Fibroblast of skin of abdomen (primary cell): ENCODE measurements around the gene AR.
A peak's percentile ranks its signal among the peaks of the same experiment; 100 is the strongest.
"Not testable (repeated sequence)": the region's sequence is repeated elsewhere in the genome, so short reads cannot be mapped to it uniquely, and the experiment has no call there.

ENCODE experiments used
- DNase-seq: peaks from one replicate; pipeline ENCODE4 v3.0.0-alpha.2; 2013

AR gene

DNA sequence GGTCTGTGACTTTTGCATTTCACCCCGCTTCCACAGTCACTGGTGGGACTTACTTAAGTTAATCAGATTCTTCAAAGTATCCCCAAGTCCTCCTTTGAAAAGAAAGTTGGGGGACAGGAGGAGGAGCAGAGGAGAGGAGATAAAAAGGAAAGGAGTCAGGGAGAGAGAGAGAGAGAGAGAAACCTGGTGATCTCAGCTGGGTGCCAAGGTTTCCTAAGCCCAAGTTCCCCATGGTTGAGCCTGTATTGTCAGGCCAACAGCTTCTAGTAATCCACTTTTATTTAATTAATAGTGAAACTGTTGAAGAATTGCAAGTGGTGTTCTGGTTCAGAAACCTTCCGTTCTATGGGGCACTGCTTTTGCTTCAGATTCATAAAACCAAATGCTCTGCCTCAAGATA, 91.6 kb downstream of the AR start:
- DNase-seq = no peak

DNA sequence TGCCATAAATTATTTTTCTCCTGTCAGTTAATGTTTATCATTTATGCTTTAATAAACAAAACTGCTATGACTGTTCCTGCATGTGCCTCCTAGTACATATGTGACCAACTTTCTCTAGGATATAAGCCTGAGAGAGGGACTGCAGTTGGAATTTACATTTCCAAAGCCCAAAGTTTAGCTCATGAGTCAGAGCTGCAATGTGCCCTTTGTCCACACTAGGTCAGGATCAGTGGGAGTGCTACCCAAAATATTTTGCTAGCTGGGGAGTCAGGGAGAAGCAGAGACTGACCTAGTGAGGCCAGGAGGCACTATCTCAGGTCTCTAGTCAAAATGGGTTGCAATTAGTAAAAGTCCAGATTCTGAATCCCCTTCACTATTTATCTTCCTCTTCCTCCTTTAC, 92.7 kb downstream of the AR start:
- no peak for DNase-seq

DNA sequence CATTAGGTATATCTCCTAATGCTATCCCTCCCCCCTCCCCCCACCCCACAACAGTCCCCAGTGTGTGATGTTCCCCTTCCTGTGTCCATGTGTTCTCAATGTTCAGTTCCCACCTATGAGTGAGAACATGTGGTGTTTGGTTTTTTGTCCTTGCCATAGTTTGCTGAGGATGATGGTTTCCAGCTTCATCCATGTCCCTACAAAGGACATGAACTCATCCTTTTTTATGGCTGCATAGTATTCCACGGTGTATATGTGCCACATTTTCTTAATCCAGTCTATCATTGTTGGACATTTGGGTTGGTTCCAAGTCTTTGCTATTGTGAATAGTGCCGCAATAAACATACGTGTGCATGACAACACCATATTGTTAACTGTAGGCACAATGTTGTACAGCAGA, 93.5 kb downstream of the AR start:
- not testable (repeated sequence) for DNase-seq

DNA sequence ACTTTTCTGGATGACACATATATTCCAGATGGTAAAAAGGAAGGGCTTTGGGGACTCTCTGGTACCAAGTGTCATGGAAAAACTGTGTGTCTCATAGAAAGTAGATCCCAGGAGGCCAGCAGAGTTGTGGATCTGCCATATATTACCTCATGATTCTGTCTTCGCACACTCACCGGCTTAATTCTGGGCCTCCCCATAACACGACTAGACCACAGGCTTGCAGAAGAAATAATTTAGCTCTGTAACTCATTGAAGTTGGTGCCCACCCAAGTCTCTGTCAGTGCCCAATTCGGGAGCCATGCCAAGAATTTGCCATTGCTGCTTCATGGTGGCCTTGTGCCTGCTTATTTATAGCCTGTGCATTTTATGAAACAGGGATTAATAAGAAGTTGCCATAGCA, 104.5 kb downstream of the AR start:
- DNase-seq = no peak

DNA sequence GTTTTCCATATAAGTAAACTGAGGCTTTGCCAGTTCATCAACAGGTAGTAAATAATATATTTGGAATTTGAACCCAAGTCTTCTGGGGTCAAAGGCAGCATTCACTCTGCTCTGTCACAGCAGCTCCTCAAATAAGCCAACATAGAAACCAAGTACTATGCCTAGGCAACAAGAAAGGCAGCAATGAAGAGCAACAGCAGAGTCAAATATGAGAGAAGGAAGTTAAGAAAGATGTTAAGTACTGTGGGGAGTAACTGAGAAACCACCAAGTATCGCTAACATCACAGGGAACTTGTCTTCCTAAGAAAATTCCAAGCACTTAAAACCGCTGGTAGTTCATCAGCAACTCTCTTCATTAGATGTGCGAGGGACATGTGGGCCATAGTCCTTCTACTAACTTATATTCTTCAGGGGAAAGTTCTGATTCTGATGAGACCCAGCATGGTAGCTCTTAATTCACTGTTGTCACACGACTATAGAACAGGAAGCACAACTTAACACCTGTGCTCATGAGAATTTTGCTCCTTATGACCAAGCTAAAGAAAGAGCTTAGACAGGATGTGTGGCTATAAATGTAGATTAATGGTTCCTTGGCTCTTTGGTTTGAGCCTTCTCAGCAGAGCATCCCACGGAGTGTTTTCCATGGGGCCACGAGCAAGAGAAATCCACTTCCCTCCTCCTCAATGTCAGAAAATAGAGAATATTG, 107.8 kb downstream of the AR start:
- no peak for DNase-seq

DNA sequence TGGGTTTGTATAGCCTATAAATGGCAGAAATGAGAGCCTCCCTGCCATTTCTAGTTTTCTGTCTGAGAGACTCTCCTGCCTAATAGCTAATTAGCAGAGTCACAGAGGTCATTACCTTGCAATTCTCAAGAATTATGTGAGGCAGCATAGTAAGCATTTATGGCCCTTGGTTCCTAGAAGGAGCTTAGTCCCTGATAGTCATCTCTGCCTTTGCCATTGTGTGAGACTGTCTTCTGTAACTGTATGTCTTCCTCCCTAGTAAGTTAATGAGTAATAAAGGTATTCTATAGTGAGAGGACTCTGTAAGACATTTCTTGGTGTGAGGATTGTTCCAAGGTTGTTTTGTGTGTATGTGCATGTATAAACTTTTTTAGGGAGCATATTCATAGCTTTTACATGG, 108.7 kb downstream of the AR start:
- DNase-seq = no peak

DNA sequence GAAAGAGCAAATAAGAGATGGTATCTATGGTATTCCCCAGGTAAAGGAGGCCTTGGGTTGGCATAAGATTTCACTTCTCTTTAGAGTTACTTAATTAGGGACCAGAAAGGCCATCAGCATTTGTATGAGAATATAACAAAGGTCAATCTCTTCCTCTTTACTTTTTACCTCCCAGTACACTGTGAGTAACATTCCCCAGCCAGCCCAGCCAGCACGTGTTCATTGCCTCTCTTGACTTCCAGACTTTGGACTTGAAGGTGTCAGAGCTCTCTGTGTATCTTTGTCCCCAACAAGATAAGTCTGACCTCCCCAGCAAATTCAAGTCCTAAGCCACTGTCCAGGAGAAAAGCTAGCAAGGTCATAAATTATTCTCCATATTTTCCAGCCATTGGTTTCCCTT, 110.5 kb downstream of the AR start:
- DNase-seq = no peak

DNA sequence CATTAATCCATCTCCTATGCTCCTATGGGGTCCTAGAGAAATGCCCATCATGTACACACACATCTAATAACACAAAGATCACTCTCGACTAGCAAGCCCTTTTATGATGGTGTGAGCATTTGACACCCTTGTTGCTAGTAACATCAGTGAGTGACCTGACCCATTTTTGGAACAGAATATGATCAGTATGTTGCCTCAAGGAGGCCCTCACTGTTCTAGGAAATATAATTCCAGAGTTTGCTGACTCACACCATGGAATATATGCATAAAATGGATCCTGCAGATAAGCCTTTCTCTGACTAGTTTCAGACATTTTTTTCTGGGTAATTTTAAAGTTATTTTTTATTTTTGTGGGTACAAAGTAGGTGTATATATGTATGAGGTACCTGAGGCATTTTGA, 121.8 kb downstream of the AR start:
- no peak for DNase-seq

DNA sequence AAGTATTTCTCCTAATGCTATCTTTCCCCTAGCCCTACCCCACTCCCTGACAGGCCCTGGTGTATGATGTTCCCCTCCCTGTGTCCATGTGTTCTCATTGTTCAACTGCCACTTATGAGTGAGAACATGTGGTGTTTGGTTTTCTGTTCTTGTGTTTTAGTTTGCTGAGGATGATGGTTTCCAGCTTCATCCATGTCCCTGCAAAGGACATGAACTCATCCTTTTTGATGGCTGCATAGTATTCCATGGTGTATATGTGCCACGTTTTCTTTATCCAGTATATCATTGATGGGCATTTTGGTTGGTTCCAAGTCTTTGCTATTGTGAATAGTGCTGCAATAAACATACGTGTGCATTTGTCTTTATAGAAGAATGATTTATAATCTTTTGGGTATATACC, 126.9 kb downstream of the AR start:
- DNase-seq = not testable (repeated sequence)

DNA sequence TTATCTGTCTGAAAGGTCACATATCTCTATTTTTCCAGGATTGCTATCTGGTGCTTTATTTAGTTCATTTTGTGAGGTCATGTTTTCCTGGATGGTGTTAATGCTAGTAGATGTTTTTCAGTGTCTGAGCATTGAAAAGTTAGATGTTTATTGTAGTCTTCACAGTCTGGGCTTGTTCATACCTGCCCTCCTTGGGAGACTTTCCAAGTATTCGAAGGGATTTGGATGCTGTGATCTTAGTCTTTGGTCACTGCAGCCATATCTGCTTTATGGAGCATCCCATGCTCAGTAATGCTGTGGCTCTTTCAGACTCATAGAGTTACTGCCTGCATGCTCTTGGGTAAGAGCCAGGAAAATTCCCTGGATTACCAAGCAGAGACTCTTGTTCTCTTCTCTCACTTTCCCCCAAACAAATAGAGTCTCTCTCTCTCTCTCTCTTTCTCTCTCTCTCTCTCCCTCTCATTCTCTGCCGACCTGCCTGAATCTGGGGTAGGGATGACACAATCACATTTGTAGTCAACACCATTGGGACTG, 130.0 kb downstream of the AR start:
- no peak for DNase-seq

DNA sequence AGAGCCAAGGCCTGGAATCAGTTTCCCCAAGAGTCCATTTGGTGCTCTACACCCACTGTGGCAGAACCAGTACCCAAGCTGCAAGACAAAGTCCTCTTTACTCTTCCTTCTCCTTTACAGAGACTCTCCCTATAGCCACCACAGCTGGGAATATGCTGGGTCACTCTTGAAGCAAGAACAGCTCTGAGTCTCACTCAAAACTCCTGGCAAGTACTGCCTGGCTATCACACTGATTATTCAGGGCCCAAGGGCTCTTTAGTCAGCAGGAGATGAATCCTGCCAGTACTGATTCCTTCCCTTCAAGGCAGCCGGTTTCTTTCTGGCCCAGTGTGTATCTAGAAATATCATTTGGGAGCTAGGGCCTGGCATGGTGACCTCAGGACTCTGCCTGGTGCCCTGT, 130.9 kb downstream of the AR start:
- no peak for DNase-seq

DNA sequence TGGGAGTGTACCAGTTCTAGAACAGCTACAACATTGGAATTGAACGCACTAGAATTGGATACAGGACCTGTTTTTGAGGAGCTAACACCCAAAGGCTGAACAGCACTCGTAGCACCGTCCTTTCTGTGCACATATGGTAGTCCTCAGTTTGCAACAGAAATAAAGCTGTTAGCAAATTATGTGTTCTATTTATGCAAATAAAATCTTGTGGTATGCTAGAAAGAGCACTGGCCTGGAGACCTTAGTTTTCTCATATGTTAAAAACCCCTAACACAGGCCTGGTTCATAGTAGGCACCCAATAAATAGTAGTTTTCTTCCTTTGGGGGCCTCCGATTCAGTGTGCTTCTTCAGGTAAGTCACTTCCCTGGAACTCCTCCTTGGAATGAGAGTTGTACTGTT, 140.3 kb downstream of the AR start:
- DNase-seq = no peak

DNA sequence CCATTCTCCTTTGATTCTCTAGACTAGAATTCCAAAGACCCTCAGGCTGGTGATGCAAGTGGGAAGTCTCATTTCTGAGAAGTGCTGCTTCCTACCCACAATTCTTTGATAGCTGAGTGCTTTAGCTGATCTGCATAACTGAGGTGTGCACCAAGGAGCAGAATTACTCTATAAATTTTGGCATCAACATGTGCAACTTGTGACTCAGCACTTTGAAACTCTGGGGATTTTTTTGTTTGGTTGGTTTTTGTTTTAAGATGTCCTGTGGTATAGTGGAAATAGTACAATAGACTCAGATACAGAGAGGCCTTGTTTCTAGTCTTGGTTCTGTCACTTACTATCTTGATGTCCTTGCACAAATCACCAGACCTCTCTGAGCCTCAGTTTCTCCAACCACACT, 148.4 kb downstream of the AR start:
- DNase-seq = peak; percentile 81

DNA sequence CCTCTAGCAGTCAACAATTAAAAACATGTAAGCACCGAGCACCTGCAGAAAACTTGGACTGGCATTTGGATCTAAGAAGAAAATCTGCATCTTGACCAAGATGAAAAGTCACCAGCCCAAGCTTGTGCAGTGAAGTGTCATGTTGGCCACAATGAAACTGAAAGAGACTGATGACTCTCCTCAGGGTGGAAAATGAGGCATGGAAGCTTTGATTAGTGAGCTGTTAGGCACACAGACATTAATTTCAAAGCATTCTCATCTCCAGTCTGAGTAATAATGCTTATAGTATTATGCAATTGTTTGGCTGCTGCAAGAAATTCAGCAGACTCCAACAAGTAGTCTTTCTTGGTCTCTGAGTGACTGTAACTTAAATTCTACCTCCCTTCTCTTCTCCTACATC, 150.1 kb downstream of the AR start:
- DNase-seq = peak; percentile 53

DNA sequence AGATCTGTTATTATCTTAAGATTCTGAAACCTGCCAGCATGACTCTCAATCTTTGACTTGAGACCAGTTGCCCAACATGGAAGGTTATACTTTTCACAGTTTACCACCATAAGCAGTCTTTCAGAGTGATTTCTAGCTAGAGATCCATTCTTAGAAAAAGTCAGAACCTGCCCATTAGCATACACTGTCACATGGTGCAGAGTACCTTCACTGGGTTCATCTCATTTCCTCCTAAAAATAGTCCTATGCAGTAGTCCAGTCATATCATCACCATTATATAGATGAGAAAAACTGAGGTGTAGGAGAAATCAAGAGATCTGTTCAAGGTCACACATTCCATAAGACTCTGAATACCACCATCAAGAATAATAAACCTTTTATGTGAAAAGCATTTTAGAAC, 153.6 kb downstream of the AR start:
- no peak for DNase-seq

DNA sequence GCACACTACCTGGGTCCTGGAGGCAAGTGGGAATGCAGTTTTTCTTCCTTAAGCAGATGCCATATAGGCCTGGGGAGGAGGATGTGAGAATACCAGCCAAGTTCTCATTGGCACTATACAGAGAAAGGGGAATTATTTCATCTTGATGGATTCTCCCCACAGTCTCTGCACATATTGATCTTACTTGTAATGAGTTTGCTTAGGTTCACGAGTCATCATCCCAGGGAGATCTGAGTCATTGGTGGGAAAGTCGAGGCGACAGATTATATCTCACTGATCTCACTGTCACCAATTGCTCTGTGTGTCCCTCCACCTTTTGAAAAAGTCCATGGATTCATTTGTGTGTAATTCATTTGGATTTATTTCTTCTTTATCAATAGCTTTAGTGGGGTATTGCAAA, 156.8 kb downstream of the AR start:
- DNase-seq = peak; percentile 24

DNA sequence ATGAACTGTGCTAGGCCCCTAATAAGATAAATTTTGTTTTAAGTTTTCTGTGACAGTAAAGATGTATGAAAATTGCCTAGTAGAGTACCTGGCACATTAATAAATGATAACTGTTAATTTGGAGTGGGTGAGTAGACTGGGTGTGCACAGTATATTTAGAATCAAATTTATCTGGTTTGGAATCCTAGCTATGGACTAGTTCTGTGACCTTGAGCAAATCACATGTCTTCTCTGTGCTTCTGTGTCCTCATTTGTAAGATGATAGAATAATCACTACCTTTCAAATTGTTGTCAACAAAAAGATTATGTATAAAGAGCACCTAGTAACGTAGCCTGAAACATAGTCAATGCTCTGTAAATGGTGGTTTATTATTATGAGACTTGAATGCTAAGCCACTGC, 170.2 kb downstream of the AR start:
- no peak for DNase-seq

DNA sequence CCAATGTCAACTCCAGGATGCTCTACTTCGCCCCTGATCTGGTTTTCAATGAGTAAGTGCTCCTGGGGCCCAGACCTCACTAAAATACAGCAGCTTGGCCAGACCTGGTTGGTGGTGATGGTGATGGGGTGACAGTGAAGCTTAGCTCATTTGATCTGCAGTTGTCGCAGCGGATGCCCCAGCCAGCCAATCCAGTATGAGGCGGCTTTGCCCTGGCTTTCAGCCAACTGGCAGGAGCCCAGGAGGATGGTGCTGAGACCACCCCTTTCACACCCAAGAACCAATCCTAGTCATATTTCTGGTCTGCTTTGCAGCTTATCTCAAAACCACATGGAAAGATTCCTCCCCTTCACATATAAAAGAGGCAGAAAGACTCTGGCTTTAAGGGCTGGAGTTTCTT, 173.8 kb downstream of the AR start:
- no peak for DNase-seq

DNA sequence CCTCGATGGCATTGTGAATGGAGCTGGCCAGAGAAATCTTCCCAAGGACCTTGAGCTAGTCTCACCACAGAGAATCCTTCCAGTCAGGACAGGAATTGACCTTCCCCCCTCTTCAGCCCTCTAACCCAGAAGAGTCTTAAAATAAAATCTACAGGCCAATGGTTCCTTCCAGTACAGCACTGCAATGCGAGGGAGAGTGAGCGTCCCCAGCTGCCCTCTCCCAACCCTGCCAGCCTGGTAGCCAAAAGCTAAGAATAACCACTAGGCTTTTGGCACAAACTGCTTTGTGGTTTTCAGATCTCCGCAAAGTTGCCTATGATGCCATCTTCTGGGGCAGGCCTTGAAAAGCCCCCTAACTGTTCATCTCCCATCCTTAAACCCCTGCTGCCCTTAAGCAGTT, 175.1 kb downstream of the AR start:
- DNase-seq = no peak

DNA sequence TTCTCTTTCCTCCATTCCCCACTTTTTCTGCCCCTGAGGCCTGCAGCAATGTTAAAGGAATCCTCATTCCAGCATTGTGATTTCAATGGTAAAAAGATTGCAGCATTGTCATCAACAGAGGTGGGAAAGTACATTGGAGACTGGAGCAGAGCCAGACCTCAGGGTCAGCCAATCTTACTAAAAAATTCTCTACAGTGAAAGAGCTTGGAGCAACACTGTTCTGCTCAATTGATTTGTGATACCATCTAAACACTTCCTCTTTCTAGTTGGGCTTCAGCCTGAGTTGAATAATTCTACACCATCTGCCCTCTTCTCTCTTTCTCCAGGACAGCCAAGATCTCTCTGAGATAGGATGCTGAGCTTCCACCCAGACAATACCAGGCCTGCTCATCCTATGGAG, 176.5 kb downstream of the AR start:
- peak; percentile 23 for DNase-seq

DNA sequence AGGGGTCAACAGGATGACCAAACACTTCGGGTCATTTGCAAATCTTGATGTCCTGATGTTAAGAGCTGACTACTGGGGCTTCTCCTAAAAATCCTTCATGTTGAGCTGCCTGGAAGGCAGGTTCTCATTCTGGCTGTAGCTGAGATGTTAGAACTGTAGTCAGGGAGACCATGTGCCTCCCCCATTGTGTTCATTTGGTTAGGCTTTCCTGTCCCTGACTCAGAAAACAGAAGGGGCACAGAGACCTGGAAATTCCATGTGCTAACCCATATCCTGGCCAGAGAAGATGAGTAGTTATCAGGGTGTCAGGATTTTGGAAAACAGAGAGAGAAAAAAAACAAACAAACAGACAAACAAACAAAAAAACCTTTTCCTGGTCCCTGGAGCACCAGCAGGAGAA, 177.5 kb downstream of the AR start:
- no peak for DNase-seq

DNA sequence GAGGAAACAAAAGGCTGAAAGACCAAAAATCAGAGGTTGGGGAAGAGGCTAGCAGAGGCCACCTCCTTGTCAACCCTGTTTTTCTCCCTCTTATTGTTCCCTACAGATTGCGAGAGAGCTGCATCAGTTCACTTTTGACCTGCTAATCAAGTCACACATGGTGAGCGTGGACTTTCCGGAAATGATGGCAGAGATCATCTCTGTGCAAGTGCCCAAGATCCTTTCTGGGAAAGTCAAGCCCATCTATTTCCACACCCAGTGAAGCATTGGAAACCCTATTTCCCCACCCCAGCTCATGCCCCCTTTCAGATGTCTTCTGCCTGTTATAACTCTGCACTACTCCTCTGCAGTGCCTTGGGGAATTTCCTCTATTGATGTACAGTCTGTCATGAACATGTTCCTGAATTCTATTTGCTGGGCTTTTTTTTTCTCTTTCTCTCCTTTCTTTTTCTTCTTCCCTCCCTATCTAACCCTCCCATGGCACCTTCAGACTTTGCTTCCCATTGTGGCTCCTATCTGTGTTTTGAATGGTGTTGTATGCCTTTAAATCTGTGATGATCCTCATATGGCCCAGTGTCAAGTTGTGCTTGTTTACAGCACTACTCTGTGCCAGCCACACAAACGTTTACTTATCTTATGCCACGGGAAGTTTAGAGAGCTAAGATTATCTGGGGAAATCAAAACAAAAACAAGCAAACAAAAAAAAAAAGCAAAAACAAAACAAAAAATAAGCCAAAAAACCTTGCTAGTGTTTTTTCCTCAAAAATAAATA, 179.9 kb downstream of the AR start:
- no peak for DNase-seq

DNA sequence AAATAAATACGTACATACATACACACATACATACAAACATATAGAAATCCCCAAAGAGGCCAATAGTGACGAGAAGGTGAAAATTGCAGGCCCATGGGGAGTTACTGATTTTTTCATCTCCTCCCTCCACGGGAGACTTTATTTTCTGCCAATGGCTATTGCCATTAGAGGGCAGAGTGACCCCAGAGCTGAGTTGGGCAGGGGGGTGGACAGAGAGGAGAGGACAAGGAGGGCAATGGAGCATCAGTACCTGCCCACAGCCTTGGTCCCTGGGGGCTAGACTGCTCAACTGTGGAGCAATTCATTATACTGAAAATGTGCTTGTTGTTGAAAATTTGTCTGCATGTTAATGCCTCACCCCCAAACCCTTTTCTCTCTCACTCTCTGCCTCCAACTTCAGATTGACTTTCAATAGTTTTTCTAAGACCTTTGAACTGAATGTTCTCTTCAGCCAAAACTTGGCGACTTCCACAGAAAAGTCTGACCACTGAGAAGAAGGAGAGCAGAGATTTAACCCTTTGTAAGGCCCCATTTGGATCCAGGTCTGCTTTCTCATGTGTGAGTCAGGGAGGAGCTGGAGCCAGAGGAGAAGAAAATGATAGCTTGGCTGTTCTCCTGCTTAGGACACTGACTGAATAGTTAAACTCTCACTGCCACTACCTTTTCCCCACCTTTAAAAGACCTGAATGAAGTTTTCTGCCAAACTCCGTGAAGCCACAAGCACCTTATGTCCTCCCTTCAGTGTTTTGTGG, 180.7 kb downstream of the AR start:
- DNase-seq = no peak

DNA sequence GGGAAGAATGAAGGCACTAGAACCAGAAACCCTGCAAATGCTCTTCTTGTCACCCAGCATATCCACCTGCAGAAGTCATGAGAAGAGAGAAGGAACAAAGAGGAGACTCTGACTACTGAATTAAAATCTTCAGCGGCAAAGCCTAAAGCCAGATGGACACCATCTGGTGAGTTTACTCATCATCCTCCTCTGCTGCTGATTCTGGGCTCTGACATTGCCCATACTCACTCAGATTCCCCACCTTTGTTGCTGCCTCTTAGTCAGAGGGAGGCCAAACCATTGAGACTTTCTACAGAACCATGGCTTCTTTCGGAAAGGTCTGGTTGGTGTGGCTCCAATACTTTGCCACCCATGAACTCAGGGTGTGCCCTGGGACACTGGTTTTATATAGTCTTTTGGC, 181.7 kb downstream of the AR start:
- DNase-seq = no peak
